ENCODE measurements around the gene GALNT14.

GALNT14 gene, protein sequence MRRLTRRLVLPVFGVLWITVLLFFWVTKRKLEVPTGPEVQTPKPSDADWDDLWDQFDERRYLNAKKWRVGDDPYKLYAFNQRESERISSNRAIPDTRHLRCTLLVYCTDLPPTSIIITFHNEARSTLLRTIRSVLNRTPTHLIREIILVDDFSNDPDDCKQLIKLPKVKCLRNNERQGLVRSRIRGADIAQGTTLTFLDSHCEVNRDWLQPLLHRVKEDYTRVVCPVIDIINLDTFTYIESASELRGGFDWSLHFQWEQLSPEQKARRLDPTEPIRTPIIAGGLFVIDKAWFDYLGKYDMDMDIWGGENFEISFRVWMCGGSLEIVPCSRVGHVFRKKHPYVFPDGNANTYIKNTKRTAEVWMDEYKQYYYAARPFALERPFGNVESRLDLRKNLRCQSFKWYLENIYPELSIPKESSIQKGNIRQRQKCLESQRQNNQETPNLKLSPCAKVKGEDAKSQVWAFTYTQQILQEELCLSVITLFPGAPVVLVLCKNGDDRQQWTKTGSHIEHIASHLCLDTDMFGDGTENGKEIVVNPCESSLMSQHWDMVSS

DNA sequence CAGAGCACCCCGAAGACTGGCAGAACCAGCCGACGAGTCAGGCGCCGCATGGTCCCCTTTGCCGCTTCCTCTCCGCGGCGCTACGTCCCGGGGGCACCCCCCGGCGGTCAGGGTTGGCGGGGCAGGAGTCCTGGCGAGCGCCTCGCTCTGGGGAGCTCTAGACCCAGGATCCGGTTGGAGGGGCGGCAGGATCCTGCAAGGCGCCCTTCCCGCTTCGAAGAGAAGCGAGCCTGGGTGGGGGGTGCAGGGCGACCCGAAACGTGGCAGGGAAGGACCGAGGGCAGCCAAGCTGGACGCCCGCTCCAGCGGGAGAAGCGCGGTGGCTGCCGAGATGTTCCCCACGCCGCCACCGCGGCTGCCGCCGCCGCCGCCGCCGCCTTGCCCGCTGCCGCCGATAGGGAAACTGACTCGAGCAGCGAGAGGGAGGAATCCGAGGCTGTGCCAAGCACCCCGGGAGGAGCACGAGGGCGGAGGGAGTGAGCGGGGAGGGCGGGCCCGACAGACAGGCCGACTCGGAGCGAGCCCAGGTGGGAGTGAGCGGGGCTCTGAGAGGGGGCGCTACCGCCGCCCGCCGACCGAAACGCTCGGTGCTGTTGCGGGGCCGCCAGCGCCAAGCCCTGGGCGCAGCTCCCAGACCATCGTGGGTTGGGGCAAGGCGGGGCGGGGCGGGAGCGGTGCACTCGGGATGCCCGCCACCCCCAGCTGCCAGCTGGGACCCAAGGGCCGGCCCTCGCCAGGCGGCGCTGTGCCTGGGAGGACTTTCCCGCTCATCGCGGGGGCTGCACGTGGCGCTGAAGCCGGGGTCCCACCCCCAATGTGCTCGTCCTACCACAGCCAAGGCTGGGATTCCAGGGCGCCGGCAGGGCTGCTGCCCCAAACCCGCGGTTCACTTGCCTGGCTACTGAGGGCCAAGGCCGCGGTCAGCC lies at the start of gene GALNT14:
TSS of gene GALNT14 (minus strand) at position 404 of the 926 bp plus-strand sequence. CDS start at position 50, 354 bp downstream.
- DNase-seq, result peak; percentile 76

DNA sequence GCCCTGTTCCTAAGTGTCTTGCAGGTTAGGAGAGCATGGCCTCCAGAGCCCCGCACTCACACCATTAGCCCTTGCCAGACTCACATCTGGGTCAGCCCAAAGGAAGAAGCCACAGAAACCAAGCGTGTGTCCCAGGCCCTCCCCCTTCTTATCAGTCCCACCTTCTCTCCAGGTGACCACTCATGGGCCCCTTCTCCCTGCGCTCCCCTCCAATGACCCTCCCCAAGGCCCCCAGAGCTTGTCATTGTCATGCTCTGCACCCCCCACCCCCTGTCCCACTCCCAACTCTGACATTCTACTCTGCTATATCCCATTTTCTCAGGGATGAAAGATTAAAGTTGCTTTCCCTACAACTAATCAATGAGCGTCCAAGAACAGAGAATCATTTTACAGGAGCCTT lies 48.9 kb upstream of the GALNT14 start:
- peak; percentile 7 for DNase-seq

DNA sequence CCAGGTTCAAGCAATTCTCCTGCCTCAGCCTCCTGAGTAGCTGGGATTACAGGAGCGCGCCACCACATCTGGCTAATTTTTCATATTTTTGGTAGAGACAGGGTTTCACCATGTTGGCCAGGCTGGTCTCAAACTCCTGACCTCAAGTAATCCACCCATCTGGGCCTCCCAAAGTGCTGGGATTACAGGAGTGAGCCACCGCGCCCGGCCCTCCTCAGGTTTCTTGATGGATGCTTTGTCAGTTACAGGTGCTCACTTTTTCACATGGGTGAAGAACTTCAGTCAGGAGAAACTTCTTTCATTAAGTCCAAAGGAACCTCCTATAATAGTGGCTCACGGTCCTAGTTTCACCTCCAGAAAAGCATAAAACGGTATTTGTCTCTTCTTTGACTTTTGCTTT lies 45.7 kb upstream of the GALNT14 start:
- DNase-seq, result peak; percentile 24

DNA sequence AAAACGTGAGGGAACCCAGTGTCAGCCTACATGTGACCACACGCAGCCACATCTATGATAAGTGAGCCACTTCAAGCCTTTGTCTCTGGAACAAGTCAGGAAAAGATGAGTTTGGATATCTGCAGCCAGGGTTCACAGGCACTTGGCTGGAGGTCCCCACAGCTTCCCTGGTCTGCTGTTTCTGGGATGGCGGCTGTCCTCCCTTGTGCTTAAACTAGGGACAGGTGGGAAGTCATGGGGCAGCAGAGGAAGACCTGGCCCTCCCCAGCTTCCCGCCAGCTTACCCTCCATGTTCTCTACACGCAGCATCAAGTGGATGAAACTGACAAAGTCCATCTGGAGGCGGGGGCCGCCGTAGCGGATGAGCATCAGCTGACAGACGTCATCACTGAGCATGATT lies 38.5 kb upstream of the GALNT14 start:
- peak; percentile 35 for DNase-seq

DNA sequence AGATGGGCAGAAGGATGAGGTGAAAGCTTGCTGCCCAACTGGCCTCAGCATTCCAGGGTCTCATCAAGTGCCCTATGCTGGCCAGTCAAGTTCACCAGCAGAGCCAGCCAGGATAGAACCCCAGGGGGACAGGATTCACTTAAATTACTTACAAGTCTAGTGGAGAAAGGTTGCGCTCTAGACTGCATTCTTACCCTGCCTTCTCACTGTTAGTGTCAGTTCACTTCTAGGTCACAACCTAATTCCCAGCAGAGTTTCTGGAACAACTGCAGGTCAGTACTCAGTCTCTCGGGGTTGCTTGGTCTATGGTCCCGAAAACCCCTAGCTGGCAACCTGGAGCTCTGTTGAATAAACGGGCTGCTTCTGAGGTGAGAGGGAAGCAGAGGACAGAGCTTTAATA lies 32.9 kb upstream of the GALNT14 start:
- DNase-seq, result peak; percentile 35

DNA sequence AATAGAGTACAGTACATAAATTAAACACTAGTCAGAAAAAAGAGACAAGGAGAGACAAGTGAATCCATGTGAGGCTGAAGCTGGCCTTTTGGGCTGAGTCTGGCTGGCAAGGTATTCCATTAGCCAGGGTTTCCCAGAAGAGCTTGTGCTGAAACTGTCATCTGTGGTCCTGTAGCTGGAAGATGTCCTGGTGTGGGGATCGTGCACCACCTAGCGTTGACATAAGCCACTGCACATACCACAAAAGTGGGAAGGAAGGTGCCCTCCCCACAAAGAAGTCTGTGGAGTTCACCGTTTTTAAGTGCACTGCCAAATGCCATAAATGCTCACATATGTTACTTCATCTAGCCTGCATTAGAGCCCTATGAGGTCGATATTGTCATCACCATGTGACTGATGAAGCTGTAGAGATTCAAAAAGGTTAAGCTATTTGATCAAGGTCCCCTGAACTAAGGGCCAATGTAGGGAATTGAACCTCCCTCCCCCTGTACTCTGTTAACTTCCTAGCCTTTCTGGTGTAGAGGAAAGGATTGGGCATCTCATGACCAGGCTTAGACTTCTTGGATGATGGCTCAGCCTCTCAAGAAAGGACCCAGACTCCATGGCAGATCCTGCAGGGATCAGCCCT lies 31.9 kb upstream of the GALNT14 start:
- peak; percentile 71 for DNase-seq

DNA sequence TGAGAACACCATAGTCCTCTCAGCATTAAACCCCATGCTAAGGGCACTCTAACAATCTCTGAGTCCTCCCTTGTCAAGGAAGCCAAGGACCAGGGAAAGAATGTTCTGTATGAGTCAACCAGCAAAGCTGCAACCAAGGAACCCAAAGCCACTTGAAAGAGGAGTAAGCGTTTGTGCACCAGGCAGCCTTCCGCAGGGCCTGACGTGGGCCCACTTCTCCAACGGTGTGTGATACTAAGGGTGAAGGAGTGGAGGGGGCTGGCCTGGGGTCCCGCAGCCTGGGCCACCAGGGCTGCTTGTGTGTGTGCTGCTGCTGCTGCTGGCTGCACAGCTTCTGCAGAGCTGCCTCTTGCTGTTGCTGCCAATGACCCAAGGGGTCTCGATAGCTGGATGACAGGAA lies 30.1 kb upstream of the GALNT14 start:
- no peak for DNase-seq

DNA sequence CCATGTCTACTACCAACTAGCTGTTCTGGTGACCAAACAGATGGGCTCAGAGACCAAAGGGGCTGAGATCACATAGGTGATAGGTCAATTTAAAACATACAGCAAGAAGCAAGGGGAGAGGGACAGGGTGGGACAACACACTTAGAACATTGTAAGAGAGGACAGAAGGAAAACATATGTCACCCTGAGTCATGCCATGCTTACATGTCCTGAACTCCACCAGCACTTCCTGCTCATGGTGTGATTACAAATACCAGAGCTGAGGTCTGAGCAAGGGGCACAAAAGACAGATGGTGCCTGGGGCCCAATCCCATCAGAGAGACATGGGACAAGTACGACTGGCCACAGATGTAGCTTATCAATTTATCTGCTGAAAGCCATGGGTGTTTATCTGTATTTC lies 28.7 kb upstream of the GALNT14 start:
- DNase-seq, result no peak

DNA sequence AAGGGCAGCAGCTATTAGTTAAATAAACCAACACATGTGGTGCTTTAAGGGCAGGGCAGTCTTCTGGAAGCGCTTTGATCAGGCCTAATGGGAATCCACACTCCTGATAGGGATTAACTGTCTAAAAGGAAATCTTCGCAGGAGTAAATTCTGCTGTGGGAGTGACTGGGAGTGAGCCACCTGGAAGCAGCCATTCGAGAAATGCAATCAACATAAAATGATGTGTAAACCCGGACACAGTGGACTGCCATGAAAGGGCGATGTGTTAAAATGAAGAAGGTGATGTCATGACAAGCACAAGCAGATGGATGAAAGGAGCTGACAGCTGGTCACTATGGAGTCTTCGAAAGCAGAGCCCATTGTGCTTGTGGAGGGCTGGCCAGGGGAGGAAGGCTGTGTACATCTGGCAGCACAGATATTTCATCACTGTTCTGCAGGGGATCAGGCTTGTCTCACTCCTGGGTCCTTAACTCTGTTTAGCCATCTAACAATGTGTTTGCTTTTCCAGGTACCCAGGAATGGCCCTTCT lies 24.8 kb upstream of the GALNT14 start:
- no peak for DNase-seq

DNA sequence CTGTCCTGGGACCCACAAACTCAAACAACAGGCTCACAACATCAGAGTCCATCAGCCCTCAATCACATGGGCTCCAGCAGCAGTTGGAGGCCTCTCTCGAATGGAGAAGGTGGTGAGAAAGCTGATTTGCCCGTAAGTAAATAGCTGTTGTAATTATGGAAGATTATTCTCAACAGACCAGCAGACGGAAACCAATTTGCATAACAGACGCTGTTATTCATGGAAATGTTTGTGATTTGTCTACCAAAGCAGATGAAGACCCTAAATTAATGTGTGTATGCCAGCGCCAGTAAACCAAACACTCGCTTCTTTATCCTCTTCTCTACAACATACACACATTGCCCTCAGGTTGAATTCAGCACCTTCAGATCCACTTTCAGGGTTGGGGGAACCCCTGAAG lies 23.4 kb upstream of the GALNT14 start:
- DNase-seq, result peak; percentile 11

DNA sequence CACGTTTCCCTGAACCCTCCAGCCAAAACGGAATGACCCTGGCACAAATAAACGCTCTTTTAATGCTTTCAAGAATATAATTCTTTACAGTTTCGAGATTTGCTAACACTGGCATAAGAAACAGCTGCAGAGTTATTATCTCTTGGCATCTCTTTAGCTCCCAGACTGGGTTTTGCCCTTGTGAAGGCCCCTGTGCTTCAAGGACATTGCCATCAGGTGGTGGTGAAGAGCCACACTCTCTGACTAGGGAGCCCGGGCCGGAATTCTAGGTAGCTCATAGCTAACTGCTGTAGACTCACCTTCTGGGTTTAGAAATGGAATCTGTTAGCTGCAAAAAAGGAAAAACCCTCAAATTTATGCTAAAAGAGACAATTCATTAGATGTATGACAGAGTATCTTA lies 13.3 kb upstream of the GALNT14 start:
- DNase-seq, result no peak

DNA sequence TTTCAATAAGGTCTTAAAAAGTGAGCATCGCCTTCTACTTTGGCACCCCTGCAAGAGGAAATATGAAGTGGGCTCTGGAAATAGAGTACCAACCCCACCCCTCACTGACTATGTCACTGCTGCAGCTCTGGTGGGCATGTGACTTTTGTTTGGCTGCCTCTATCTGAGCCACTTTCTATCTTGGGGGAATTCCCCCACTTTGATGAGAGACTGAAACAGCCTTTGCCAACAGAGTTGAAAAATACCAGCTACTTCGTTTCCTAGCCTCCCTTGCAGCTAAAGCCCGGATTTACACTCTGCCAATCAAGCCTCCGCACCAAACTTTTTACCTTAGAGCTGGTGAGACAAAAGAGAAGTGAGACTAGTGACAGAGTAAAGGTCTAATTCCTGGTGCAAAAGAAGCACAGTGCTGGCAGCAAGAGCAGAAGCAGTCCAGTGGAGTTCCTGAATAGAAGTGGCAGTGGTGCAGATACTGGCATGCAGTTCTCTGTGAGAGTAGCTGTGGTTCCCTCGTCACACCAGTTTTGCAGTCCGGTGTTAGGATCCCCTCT lies 12.0 kb upstream of the GALNT14 start:
- no peak for DNase-seq

DNA sequence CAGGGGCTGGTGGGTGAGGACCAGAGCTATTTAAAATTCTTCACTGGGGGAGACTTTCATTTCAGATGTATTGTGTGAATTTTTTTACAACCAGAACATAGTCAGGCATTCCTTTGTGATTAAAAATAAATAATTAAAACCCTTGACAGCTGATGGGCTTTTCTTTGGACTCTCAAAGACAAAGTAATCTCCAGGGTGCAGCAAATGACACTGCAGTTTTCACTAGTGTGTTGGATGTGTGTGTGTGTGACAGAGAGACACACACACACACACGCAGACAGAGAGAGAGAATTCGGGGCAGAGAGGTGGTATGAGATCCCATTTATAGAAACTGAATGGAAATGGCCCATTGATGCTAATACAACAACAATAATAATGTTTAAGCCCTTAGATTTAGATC lies 10.3 kb upstream of the GALNT14 start:
- no peak for DNase-seq

DNA sequence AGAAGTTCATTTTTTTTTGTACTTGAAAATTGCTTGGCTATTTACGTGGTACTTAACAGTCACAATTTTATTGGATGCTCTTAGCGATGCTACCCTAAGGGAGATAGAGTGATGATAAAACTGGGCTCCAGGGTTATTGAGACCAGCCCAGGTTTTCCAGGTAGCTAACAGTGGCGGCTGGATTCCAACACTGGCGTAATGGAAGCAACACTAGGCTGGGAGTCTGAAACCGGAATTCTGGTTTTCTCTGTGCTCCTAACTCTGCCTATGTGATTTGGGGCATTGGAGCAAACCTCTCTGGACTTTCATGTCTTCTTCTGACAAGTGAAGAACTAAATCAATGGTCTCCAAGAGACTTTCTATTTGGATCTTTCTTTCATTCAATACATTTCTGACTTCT lies 9.4 kb upstream of the GALNT14 start:
- DNase-seq, result no peak

DNA sequence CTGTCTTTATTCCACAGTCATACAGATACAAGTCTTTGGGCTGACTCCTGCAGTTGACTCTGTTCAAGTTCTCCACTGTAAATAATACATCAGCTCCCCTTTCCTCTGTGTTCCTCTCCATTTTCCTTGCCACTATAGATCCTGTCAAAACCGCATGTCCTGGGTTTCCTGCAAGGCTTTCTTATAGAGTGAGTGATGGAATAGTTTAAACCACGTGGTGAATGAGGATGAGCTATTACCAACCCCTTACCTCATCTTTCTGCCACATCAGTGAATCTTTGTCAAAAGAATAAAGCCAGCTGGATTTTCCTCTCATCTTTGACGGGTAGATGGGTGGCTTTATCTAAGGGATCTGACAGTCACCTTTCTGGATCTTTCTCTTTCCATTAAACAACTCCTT lies 3.9 kb upstream of the GALNT14 start:
- no peak for DNase-seq

DNA sequence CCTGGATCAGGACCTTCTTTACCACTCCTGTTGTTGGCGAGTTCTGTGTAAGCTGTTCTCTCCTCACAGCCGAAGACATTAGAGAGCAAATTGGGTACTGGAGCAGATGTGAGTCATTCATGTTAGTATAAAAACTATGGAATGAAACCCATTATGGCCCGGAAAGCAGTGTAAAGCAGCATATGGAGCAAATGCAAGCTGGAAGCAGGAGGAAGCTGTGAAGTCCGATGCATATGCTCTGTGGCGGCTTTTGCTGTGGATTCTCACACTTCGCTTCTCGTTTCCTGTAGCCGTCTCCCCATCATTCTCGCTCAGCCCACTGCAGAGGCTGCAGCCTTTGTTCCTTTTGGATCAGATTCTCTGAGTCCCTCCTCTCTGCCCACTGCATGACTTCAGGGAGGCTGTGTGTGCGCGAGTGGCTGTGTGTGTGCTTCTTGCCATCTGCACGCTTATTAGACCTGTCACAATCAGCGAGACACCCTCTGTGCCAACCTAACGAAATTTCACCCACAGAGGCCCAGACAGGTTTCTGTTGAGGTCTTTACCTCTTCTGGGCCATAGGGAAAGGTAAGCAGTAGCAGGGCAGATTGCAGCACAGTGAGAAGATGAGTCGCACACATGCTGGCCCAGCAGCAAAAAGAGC lies 3.3 kb upstream of the GALNT14 start:
- DNase-seq, result no peak

DNA sequence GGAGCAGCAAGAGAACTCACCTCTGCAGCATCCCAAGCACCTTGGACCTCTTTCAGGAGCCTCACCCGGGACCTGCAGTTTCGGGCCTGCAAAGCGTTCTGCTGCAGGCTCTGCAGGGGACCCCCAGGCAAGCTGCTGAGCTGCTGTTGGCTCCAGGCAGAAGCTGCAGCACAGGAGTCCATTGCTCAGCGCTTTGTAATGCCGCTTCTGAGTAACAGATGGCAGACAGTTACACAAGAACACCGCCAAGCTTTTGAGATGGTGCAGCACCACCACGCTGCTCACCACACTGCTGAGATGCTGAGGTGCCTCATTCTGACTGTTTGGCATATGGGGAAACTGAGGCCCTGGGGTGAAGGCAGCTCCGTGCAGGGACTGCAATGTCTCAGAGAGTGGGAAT lies 1.9 kb upstream of the GALNT14 start:
- DNase-seq, result no peak

DNA sequence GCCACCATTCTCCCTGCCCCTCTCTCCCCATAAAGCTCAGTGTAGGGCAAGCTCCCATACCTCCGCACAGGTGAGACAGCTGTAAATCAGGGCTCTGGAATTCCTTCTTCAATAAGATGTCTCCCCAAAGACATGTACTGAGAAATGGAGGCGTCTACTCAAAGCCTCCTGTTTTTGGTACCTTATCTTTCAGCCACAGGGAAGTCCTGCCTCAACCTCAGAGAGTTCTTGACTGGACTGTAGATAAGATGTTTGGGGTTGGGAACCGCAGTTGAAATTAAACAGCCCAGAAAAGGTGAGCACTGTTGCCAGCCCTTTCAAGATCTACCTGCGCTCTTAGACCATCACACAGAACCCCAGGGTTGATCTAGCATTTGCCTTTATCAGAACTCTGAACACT lies 1.4 kb upstream of the GALNT14 start:
- DNase-seq, result no peak

DNA sequence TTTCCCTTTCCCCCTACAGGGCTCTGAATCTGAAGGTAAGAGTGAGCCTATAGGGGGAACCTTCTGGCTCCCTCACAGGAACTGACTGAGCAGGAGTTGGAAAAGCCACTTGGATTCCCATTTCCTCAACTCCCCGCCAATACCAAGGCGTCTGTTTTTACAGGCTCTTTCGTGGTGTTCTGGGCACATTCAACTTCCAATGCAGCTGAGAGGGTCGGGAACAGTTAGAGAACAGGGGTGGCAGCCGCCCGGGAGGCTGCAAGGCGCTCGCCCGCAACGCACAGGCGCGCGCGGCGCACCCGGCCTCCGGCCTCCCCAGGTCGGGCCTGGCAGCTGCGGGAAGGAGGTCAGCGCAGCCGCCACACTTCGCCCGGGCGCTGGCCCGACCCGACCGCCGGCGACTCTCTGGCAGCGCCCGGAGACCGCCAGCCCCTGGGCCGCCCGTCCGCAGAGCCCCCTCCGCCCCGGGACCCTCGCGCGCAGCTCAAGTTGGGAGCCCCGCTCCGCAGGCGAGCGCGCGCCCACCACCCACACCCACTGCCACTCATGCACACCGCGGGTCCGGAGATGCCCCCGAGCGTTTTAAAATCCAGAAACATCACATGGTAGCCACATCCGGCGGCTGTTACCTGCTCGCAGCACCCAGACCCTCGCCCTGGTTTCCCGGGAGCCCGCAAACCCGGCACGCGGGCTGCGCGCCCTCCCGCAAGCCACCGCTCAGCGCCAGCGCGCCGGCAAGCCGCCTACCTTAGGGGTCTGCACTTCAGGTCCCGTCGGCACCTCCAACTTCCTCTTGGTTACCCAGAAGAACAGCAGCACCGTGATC lies 816 bp downstream of the GALNT14 start:
- DNase-seq, result peak; percentile 59

DNA sequence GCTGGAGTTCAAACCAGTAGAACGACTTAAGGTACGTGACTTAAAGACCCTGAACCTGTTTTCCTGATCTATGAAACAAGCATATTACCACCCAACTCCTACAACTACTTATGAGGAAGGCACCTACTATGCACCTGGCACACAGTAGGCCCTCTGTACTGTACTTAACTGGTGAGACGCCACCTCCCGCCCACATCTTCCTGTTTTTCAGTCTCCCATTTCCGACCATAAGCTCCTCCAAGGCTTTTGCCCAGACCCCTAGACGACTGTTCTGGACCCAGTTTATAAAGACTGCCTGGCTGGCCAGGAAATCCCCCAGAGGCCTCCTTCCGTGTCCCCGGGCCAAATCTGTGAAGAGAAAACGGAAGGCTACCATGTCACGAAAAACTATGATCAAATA lies 1.5 kb downstream of the GALNT14 start:
- DNase-seq, result no peak

DNA sequence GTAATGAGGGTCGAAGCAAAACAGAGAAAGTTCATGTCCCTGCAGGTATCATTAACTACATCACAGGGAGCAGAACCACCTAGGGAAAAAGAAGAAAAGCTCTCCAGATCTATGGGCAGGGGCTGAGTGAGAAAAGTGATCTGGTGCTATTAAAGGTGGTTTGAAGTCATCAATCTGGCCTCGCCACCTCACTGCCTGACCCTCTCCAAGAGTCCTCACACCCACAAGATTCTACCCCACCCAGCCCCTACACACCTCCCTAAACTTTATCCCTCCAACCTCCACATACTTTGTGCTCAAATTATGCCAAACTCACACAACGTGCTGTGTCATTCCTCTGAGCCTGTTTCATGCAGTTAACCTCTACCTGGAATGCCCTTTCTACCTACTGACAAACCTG lies 2.2 kb downstream of the GALNT14 start:
- DNase-seq, result no peak

All from activated CD8-positive, alpha-beta memory T cell treated with anti-CD3 and anti-CD28 coated beads for 24 hours (primary cell).